GM21825 (cell line): Measurements from ENCODE around the gene NAALADL2.

Experiments used
- ATAC-seq: cut with Tn5 transposase; IDR thresholded peaks from one replicate; pipeline ENCODE4 v1.9.1; 2021; ENCODE audit warnings: mild to moderate bottlenecking, moderate library complexity; ENCODE audit not compliant: unreplicated experiment

NAALADL2 gene

DNA sequence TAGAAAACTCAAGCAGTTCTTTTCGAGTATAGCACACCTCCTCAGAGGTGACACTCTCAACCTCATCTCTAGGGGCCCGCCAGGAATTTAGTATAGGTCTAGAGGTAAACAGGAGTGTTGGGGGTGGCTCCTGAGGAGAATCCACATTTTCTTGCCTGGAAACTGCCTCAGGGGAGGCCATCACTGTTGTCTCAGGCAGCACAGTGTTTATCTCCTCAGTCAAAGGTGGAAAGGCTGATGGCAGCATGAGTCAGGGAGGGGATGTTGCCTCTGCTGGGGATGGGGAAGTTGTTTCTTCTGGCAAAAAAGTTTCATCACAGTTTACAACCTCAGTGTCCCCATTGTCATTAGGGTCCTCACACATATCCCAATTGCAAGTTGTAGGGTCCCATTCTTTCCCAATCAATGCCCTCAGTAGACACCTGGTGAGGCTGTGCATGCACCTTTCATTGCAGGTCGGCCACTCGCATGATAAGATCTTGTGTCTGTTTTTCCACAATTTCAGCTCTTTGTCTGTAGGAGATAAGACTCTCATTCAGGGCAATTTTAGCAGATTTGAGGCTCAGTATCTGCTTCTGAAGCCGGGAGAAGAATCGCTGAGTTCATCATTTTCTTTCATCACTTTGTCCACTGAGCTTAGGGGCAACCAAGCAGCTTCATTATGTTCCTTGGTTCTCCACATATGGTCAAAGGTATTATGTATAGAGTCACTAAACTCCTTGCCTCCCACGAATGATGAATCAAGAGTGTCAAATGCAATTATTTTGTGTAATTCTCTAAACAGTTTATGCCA is 25.8 kb downstream of the NAALADL2 start:
- no peak for ATAC-seq

DNA sequence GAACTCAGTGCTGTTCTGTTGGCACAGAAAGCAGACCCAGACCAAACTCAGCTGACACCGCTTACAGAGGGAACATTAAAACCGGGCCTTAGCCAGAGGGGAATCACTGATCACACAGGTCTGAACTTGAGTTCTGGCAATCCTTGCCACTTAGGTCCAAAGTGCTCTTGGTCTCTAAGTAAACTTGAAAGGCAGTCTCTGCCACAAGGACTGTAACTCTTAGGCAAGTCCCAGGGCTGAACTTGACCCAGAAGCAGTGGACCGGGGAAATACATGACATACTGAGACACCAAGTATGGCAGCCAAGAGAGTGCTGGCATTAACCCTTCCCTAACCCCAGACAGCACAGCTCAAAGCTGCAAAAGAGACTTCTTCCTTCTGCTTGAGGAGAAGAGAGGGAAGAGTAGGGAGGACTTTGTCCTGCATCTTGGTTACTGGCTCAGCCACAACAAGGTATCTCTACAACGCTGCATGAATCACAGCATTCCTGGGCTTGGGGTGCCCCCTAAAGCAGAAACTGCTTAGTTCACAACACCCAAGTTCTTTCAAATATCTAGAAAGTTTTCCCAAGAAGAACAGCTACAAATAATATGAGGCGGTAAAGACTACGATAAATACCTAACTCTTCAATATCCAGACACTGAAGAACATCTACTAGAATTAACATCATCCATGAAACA is 32.5 kb downstream of the NAALADL2 start:
- no peak for ATAC-seq

DNA sequence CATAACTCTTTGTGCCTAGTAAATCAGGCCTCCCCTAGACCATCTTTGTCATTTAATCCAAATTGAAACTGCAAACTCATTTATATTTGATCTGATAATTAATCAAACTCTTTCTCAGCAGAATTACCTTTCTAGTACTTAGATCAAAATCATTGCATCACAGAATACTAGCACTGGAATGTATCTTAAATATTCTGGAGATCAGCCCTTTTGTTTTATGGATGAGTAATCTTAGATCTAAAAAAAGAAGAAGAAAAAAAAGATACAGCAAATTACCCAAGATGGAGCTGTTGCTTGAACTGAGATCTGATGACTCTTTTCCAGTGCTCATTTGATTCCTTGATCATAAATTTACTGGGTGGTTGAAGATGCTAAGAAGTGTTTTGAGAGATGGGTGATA is 47.9 kb downstream of the NAALADL2 start:
- ATAC-seq, result no peak

DNA sequence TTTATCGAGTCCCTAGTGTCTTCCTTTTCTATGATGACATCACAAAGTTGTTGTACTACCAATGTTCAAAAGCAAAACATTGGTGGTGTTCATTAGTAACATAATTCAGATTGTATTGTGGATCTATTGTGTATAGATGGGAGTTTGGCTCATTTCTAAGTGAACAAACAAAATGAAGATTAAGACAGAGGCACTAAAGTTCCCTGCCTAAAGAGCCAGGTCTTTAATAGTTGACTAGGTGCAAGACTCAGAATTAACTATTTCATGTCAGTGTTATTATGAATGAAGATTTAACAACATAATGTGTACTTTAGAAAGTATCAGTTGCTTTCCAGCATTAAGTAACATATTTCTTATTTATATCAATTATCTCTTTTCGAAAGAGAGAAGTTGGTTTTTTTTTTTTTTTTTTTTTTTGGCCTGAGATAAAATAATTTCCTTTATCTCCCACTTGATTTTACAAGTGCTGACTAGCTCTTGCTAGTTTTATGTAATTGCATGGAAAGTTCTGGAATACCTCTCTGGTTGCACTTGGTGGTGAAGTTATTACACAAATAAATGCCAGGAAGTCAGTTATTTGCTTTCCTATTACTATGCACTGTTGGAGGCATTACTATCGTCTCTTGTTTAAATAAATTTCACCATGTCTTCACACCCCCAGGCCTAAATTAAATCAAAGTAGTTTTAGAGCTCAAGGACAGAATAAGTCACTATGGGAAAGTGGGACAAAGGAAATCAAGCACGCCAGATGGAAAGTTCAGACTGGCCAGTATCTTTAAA is 48.7 kb downstream of the NAALADL2 start:
- ATAC-seq, result no peak

DNA sequence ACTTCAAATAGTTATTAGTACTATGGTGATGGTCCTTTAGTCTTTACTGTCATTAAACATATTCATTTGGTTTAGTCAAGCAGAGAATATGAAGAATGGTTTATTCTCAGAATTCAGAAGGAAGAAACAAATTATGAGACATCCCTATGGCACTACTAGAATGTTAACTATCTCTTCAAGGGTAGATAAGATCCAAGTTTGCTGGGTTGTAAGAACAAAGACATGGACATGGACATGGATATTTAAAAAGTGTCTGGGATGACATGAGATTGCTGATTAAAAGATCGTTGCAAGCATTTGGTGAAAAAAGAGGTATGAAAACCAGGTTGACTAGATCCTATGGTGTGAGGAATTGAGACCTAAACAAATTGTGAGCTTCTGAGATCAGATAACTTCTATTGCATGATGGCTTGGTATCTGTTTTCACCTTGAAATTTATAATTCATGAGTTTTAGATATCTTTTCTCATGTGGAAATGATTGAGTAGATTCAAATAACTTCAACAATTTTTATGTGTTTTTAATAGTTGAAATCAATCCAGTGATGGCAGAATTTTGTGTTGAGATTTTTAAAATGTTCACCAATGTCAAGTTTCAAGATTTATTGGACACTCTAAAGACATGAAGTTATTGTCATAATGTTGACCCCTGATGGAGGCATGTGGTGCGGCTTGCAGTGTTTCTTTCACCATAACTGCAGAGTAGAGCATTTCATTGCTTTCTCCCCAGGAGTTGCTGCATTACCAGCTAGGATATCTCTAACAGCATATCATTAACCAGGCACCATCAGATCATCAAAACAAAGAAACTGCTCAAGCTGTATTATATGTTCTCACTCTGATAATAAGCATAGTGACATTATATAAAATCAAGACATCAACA is 72.6 kb downstream of the NAALADL2 start:
- ATAC-seq, result no peak

DNA sequence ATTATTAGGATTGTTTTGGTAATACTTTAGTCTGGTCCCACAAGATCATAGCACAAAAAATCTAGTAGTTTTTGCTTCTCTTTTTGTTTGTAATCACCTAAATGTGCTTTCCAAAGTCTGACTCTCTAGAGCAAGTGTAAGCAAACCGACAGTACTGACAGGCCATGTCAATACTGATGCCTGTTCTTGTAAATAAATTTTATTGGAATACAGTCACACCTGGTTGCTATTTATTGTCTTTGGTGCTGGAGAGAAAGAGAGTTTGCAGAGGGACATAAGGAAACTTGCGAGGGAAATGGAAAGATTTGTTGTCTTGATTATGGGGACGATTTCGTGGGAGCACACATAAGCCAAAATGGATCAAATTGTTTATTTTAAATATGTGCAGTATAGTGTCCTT is 77.5 kb downstream of the NAALADL2 start:
- ATAC-seq, result no peak

DNA sequence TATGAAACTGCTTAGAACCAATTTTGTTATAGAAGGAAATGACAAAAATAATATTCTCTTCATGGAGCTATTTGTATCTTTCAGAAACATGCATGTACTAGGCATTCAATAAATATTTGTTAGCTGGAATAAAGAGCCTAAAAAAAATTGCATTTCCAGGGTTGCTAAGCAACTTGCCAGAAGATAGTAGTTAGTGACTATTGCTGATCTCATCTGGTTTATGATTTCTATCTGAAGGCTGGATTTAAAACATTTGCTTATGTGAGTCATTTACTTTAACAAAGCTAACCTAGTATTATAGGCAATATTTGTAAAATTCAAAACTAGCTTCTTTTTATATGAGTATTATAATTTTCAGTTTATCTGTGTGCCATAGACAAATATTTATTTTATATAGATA is 78.3 kb downstream of the NAALADL2 start:
- ATAC-seq, result no peak

DNA sequence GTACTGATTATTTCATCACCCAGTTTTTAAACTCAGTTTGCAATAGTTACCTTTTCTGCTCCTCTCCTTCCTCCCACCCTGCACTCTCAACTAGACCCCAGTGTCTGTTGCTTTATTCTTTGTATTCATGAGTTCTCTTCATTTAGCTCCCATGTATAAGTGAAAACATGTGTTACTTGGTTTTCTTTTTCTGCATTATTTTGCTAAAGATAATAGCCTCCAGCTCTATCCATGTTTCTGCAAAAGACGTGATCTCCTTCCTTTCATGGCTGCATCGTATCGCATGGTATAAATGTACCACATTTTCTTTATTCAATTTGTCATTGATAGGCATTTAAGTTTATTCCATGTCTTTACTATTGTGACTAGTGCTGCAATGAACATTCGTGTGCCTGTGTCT is 79.0 kb downstream of the NAALADL2 start:
- no peak for ATAC-seq

DNA sequence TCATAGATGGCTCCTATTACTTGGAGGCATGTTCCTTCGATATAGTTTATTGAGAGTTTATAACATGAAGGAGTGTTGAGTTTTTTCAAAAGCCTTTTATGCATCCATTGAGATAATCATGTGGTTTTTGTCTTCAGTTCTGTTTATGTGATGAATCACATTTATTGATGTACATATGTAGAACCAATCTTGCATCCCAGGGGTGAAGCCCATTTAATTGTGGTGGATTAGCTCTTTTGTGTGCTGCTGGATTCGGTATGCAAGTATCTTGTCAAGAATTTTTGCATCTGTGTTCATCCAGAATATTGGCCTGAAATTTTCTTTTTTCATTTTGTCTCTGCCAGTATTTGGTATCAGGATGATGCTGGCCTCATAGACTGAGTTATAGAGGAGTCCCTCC is 81.0 kb downstream of the NAALADL2 start:
- ATAC-seq, result no peak

DNA sequence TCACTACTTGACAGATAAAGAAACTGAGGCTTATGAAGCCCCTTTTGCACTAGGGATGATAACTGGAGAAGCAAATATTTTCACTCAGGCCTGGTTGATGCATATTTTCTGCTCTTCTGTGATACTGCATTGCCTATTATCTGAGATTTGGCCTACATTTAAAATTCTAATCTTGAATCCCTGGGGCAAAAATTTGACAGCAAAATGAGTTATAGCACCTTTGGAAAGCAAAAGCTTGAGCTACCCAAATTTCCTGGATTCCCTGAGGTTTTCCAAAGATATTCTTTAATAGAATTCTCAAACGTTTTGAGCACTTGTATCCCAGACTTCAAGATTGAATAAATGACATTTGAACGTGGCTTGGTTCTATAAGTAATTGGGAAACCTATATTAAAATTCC is 86.1 kb downstream of the NAALADL2 start:
- ATAC-seq, result no peak

DNA sequence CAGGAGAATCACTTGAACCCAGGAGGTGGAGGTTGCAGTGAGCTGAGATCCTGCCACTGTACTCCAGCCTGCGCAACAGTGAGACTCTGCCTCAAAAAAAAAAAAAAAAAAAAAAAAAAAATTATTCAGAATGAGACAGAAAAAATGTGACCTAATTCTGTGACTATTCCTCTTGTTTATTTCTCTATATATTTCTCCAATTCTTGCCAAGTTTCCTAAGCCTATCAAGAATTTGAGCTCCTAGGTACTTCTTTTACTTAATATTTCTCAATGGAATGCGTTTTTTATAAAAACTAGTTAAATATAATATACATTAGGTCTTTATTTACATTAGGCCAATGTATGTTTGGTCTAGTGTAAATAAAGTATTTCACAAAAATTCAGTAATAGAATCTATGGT is 86.8 kb downstream of the NAALADL2 start:
- no peak for ATAC-seq

DNA sequence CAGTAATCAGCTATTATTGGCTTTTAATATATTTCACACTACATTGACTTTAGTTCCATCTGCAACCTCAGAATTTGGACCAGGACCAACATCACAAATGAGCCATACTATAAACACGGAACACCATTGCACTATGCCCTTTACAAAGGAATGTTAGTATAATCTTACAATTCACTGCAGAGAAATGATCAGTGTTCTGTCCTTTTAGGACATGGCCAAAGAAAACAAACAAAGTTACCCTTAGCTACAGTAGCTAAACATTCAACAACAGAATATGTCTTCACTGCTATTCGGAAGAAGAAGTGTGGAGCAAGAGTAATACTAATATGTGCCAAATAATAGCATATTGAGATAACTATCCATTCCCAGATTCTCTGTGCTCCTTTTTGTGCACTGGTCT is 90.4 kb downstream of the NAALADL2 start:
- no peak for ATAC-seq

DNA sequence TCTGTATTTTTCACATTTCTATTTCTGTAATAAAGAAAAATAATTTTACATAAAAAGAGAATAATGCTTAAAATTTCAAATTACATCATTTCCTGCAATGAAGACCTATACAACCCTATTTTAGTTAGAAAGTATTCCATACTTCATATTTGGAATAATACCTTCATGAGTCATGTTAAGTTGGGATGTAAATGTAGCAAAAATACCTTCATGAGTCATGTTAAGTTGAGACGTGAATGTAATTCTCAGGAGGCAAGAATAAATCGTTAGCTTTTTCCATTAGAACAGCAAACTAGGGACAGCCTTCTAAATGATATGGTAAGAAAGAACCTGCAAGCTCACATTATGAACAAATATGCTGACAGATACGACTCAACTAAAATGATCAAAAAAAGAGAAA is 91.9 kb downstream of the NAALADL2 start:
- ATAC-seq, result no peak

DNA sequence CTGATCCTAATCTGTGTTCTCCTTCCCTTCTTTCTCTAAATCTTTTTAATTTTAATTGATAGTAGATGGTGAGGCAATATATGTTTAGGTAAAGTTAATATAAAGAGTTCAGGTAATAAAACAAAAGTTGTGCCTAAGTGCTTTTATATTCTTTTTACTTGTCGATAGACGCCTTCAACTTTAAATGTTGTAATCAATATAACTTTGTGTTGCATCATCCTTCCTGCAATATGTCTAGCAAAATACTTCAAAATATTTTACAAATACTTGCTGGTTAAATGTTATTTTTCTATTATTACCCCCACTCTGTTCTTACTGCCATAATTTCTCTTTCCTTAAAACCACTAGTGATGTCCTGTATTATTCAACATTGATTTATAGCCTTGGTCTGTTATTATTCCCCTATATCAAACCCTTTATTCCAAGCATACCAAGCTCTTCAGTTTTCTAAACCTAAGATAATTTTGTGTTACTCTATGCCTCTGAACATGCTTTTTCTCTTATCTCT is 92.4 kb downstream of the NAALADL2 start:
- no peak for ATAC-seq

DNA sequence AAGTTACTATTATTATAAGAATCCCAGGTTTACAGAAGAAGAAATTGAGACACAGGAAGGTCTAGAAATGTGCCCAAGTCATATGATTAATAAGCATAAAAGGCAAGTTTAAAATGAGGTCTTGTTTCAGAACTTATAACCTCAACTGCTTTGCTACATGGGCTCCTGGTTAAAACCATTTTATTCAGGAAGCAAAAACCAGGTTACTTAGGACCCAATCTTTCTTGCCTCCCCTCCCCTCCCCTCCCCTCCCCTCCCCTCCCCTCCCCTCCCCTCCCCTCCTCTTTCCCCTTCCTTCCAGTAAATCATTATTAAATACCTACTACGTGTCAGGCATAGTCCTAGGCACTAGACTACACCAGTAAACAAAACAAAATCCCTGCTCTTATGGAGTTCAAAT is 93.9 kb downstream of the NAALADL2 start:
- ATAC-seq, result no peak

DNA sequence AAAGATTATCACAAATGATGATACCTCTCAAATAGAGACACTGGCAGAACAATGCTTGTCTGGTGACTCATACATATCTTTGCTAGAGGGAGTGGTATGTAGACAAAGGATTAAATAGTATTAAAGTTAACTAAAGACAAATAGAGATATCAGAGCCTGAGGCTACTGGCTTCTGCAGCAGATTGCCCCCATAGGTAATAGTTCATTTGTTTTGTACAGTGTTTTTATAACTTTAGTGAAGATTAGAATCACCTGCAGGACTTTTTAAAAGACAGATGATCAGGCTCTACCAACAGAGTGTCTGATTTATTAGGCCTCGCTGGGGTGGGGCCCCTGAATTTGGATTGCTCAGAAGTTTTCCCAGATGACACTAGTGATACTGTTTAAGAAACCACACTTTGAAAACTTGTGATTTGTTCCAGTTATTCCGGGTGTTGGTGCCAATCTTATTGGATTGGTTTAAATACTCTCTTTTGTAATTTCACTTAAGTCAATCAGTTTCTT is 96.4 kb downstream of the NAALADL2 start:
- no peak for ATAC-seq

DNA sequence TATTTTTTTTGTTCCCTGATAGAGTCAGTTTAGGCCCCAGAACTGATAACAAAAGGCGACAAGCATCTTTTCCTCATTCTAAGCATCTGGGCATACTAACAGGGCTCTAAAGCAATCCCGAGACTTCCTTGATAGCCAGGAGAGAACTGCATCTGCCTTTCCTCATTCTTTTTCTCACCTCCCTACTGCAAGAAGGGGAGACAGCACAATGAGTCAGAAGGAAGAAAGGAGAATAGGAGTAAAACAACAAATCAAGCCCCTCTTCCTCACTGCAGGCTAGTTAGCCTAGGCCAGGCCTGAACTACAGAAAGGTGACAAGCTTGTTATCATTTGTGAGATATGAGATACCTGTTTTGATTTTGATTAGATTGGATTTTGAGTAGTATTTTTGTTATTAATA is 97.9 kb downstream of the NAALADL2 start:
- ATAC-seq, result no peak

DNA sequence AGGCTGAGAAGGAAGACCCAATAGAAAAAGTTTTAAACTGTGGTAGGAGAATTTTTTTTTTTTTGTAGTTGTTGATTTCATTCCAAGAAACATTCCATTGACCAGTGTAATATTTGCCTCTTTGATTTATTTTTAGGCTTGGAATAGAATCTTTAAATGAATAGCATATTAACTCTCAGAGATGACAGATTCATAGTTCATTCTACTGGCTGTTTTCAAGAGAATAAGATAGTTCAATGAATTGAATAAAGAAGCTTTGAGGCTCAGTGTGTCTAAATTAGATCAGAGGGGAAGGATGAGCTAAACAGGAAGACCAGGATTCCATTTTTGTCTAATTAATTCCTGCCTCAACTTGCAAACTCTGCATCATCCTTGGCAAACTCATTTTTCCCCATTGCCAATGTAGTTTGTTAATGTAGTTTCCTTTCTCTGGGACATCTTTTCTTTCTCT is 98.4 kb downstream of the NAALADL2 start:
- ATAC-seq, result no peak

DNA sequence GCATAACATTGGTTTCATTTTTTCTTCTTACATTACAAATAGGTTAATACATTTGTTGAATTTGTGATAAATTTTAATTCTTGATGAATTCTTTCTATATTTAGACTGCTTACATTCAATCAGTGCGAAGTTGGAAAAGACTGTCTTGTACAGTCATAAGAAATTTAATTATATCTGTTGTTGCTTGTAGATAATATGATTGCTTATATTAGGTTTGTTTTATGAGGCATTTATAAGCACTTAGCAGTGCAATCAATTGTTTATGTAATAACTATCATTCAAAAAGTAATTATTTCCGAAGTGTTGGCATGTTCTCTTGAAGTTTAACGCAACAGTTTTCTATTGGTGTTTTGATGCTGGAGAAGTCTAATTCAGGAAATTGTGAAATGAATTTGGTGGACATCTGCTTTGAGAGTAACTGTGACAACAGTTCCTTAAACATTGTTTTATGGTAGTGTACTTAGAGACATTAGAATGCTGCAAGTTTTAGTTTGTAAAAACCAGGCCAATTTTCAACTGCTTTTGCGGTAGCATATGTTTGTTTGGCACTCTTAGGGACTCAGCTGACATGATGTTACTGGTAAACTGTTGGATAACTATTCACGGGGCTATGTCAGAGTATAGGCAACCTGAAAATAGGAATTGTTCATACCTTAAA is 99.7 kb downstream of the NAALADL2 start:
- no peak for ATAC-seq

DNA sequence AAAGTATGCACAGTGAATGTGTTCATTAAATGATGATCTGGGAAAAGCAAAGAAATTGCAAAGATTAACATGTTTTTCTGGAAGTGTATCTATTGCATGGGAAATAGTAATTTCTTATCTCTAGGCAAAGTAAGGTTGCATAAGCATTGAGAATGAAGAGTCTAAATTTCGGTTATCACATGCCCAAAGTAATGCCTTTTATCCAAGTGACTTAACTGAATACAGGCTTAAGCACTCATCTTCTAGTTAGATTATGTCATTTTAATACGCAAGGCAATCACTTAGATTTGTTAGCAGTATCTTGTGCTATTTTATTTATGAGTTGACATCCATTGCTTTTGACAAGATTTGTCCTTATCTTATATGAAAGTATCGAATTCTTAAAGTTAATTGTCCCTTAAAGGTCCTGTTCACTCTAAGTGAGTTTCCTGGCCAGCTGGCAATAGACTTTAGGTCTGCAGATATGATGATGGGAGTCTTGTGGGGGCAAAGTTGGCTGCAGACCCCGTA is 100.5 kb downstream of the NAALADL2 start:
- no peak for ATAC-seq
